HepG2 (cell line): Measurements from ENCODE around the gene CAPN9. TPM values are rescaled to one million over a fixed set of nuclear protein-coding genes. Genes with fewer than 3 reads are reported as not detected.
A peak's percentile ranks its signal among the peaks of the same experiment; 100 is the strongest.

ENCODE experiments used
- ATAC-seq: fragments of 200-7000 bp; cut with Tn5 transposase; 3 replicates; pipeline ENCODE4 v1.9.1; 2020; ENCODE audit warnings: mild to moderate bottlenecking, moderate library complexity
- BruUV-seq: library from RNA; stranded (reverse); fragments of 400-500 nt; replicated peaks from 2 replicates; lab custom pipeline; 2021; lab: Mats Ljungman, UMichigan
- CTCF ChIA-PET: fragments of 300-600 bp; formaldehyde crosslinking; extraction: SDS; loops from one replicate; lab custom pipeline; 2021; ENCODE audit warnings: low total read pairs, inconsistent platforms, low intra/inter-chr PET ratio; lab: Yijun Ruan, JAX
- POLR2A ChIA-PET: fragments of 350-600 bp; sonication (Branson Sonifier 250); formaldehyde crosslinking; loops from one replicate; lab custom pipeline; 2020; ENCODE audit warnings: antibody characterized with exemption, inconsistent platforms; lab: Yijun Ruan, JAX
- DNase-seq: peaks from one replicate; pipeline ENCODE4 v3.0.0-alpha.2; 2015; ENCODE audit warnings: low spot score
- FAIRE-seq: peaks from 3 replicates; lab custom pipeline; 2011; peaks lifted over from hg19 to GRCh38; lab: Jason Lieb, UNC
- H2AFZ ChIP-seq: one replicate; pipeline ENCODE4 v1.6.1; 2011; ENCODE audit warnings: low read length, inconsistent platforms
- H3K27ac ChIP-seq: fragments of 300-600 bp; 3 replicates; pipeline ENCODE4 v1.8.0; 2011; ENCODE audit warnings: mixed run types, mild to moderate bottlenecking, mixed read lengths, low read length, inconsistent platforms; ENCODE audit not compliant: insufficient read depth; ENCODE audit errors: extremely low read length
- H3K27me3 ChIP-seq, 2 experiments: fragments of 200-600 bp in 1 of 2; 2 replicates in 1 of 2; 3 replicates in 1 of 2; pipeline versions ENCODE4 v1.6.0 to v1.8.0; 2011; ENCODE audit warnings: low read length in 2 of 2, mild to moderate bottlenecking in 2 of 2, moderate library complexity in 2 of 2, inconsistent platforms in 1 of 2; ENCODE audit not compliant: insufficient read depth in 2 of 2, control insufficient read depth in 1 of 2
- H3K36me3 ChIP-seq, 2 experiments: fragments of 200-600 bp in 1 of 2; replicated peaks in 1 of 2; 2 replicates in 1 of 2; 3 replicates in 1 of 2; pipeline versions ENCODE4 v1.5.1 to v1.8.0; 2011; ENCODE audit warnings: low read length in 2 of 2, inconsistent platforms in 1 of 2; ENCODE audit not compliant: insufficient read depth in 2 of 2, control insufficient read depth in 1 of 2
- H3K4me1 ChIP-seq: 2 replicates; pipeline ENCODE4 v1.5.1; 2012; ENCODE audit warnings: low read length, inconsistent platforms; ENCODE audit not compliant: insufficient read depth
- H3K4me2 ChIP-seq: 2 replicates; pipeline ENCODE4 v1.6.0; 2011; ENCODE audit warnings: low read depth, low read length, inconsistent platforms
- H3K4me3 ChIP-seq, 3 experiments: fragments of 200-600 bp in 1 of 3; sonication (generic), shearing (Covaris generic) in 1 of 3; replicated peaks in 1 of 3; 2 replicates each; pipeline ENCODE4 v1.5.1; 2011 to 2016; ENCODE audit warnings: low read length in 3 of 3, inconsistent platforms in 2 of 3, low read depth in 2 of 3, mild to moderate bottlenecking in 2 of 3, control low read depth in 1 of 3, mixed read lengths in 1 of 3; ENCODE audit not compliant: insufficient read depth in 1 of 3
- H3K79me2 ChIP-seq: one replicate; pipeline ENCODE4 v1.6.1; 2011; ENCODE audit warnings: low read length, inconsistent platforms; ENCODE audit not compliant: insufficient read depth
- H3K9ac ChIP-seq: 2 replicates; pipeline ENCODE4 v1.6.0; 2011; ENCODE audit warnings: mild to moderate bottlenecking, low read depth, low read length, inconsistent platforms; ENCODE audit not compliant: insufficient read depth
- H3K9me3 ChIP-seq: 2 replicates; pipeline ENCODE4 v1.5.1; 2012; ENCODE audit warnings: mild to moderate bottlenecking, low read length
- H4K20me1 ChIP-seq: 2 replicates; pipeline ENCODE4 v1.6.0; 2011; ENCODE audit warnings: inconsistent platforms, mild to moderate bottlenecking, low read length, moderate library complexity; ENCODE audit not compliant: insufficient read depth
- ASH2L ChIP-seq: fragments of 300-600, 200-600 bp; sonication (generic); IDR thresholded peaks from 2 replicates; pipeline ENCODE4 v1.7.0; 2017; ENCODE audit warnings: low read depth, mild to moderate bottlenecking, moderate library complexity, mixed read lengths, low read length; ENCODE audit not compliant: insufficient read length
- FOSL1 ChIP-seq: sonication (generic); formaldehyde crosslinking; IDR thresholded peaks from 2 replicates; pipeline ENCODE4 v1.9.0; 2021; ENCODE audit warnings: missing genetic modification reagents, borderline replicate concordance
- FOXA3 ChIP-seq: IDR thresholded peaks from 2 replicates; pipeline ENCODE4 v1.6.1; 2016; ENCODE audit warnings: missing genetic modification reagents, missing compliant biosample characterization
- HDAC6 ChIP-seq: fragments of 200-600 bp; sonication (generic); IDR thresholded peaks from 2 replicates; pipeline ENCODE4 v1.7.0; 2017; ENCODE audit warnings: mild to moderate bottlenecking, antibody characterized with exemption, low read length, low read depth
- KDM1A ChIP-seq: IDR thresholded peaks from 2 replicates; pipeline ENCODE4 v1.6.1; 2016; ENCODE audit warnings: missing compliant biosample characterization
- MTA3 ChIP-seq: sonication (generic); formaldehyde crosslinking; IDR thresholded peaks from 2 replicates; pipeline ENCODE4 v1.4.0; 2020; ENCODE audit warnings: missing genetic modification reagents
- MZF1 ChIP-seq: sonication (generic); formaldehyde crosslinking; IDR thresholded peaks from 2 replicates; pipeline ENCODE4 v1.8.1; 2023; ENCODE audit warnings: mild to moderate bottlenecking, missing genetic modification reagents, borderline replicate concordance
- POLR2G ChIP-seq: fragments of 200-400 bp; formaldehyde crosslinking; IDR thresholded peaks from 2 replicates; pipeline ENCODE4 v1.6.1; 2018; ENCODE audit warnings: mild to moderate bottlenecking, low read depth, low read length, moderate library complexity
- SMAD3 ChIP-seq: sonication (generic); formaldehyde crosslinking; IDR thresholded peaks from 2 replicates; pipeline ENCODE4 v1.4.0; 2020; ENCODE audit warnings: missing genetic modification reagents
- SRF ChIP-seq: IDR thresholded peaks from 2 replicates; pipeline ENCODE4 v1.6.1; 2011; ENCODE audit warnings: mild to moderate bottlenecking, low read depth, low read length, moderate library complexity
- TGIF2 ChIP-seq: IDR thresholded peaks from 2 replicates; pipeline ENCODE4 v1.6.1; 2016; ENCODE audit warnings: control low read depth, missing compliant biosample characterization
- ZBTB44 ChIP-seq: sonication (generic); formaldehyde crosslinking; IDR thresholded peaks from 2 replicates; pipeline ENCODE4 v1.4.0; 2020; ENCODE audit warnings: missing genetic modification reagents
- ZNF446 ChIP-seq: sonication (generic); formaldehyde crosslinking; IDR thresholded peaks from 2 replicates; pipeline ENCODE4 v1.5.0; 2020; ENCODE audit warnings: mild to moderate bottlenecking, missing genetic modification reagents
- ZNF468 ChIP-seq: sonication (generic); formaldehyde crosslinking; IDR thresholded peaks from 2 replicates; pipeline ENCODE4 v1.8.0; 2022; ENCODE audit warnings: mild to moderate bottlenecking, moderate library complexity, missing genetic modification reagents
- ZNF543 ChIP-seq: sonication (generic); formaldehyde crosslinking; IDR thresholded peaks from 2 replicates; pipeline ENCODE4 v1.4.0; 2020; ENCODE audit warnings: mild to moderate bottlenecking, missing genetic modification reagents
- ZNF569 ChIP-seq: sonication (generic); formaldehyde crosslinking; IDR thresholded peaks from 2 replicates; pipeline ENCODE4 v1.5.0; 2020; ENCODE audit warnings: mild to moderate bottlenecking, missing genetic modification reagents, moderate library complexity, borderline replicate concordance
- ZNF660 ChIP-seq: sonication (generic); formaldehyde crosslinking; IDR thresholded peaks from 2 replicates; pipeline ENCODE4 v1.5.1; 2020; ENCODE audit warnings: mild to moderate bottlenecking, low read depth, missing genetic modification reagents, borderline replicate concordance
- ZSCAN21 ChIP-seq: sonication (generic); formaldehyde crosslinking; IDR thresholded peaks from 2 replicates; pipeline ENCODE4 v1.8.0; 2022; ENCODE audit warnings: mild to moderate bottlenecking, missing genetic modification reagents, moderate library complexity, borderline replicate concordance
- WGBS: methylation state at CpG from one replicate; pipeline ENCODE4 v1.1.6; 2017; ENCODE audit warnings: low lambda C conversion rate; 5-methylcytosine and 5-hydroxymethylcytosine counted together
- in situ Hi-C: cut with HindIII; loops from 2 replicates; pipeline ENCODE4 v1.10.0; 2017; ENCODE audit warnings: low pct_unique_long_range_greater_than_20kb; ENCODE audit not compliant: extremely low pct_ligation_motif_present
- intact Hi-C: fragments of 100-400 bp; cut with micrococcal nuclease; formaldehyde crosslinking; loops from one replicate; pipeline ENCODE4 v1.10.0; 2022; ENCODE audit not compliant: unreplicated experiment
- polyA plus RNA-seq, 8 experiments: library from polyadenylated mRNA; depleted of rRNA in 3 of 8; stranded (reverse) in 7 of 8; unstranded in 1 of 8; fragments of >200 nt; fragmentation: Illumina TruSeq in 4 of 8; extraction: Trizol in 4 of 8; gene quantifications; 2 replicates each; pipeline versions ENCODE4 v1.2.1 to v1.2.3, GENCODE V29; 2011 to 2016; ENCODE audit warnings: low read depth in 4 of 8, missing spikeins in 1 of 8, mixed read lengths in 1 of 8; ENCODE audit not compliant: insufficient read depth in 1 of 8
- total RNA-seq, 5 experiments: library from RNA; depleted of rRNA; stranded (reverse); fragments of >200 nt; fragmentation: Illumina TruSeq; extraction: Trizol; gene quantifications; 2 replicates each; pipeline ENCODE4 v1.2.3, GENCODE V29; 2016; ENCODE audit warnings: low read depth in 1 of 5
- TF ChIP-seq, protein P1 (sequence below): sonication (generic); formaldehyde crosslinking; IDR thresholded peaks from 2 replicates; pipeline ENCODE4 v1.4.0; 2020; ENCODE audit warnings: mild to moderate bottlenecking, low read depth, missing genetic modification reagents
- TF ChIP-seq, protein P2 (sequence below), 2 experiments: sonication (generic) in 1 of 2; formaldehyde crosslinking in 1 of 2; IDR thresholded peaks; 2 replicates each; pipeline versions ENCODE4 v1.4.0 to v1.6.1; 2018 to 2020; ENCODE audit warnings: missing genetic modification reagents in 2 of 2, borderline replicate concordance in 1 of 2, low read depth in 1 of 2, mild to moderate bottlenecking in 1 of 2, missing biosample characterization in 1 of 2

CAPN9 gene
- total and polyA plus RNA-seq, 2 of the 13 experiments (the other 11 are each of a cell fraction or from before 2014, with no cell fraction given) = 0.04 to 0.31 TPM

DNA sequence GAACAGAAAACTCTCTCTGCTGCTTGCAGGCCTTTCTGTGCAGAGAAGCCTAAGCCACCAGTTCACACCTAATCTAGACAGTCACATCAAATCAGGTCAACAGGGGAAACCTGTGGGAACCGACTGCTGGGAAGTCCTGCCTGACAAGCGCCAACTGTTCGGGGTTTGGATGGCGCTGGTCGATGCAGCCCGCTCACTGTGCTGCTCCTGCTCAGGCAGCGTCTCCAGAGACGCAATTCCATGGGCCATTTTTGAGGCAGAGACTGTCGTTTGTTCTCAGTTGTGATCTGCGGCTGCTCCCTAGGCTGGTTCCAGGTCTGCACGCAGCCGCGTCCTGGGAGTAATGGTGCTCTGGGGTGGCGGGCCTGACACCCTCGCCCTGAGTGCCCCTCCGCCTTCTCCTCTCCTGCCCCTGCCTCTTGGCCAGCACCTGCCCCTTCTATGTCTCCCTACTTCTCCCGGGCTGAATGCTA, 34.7 kb upstream of the CAPN9 start (continued):
- TF ChIP-seq SRF = no peak
- peak; percentile 18 for TF ChIP-seq ASH2L

DNA sequence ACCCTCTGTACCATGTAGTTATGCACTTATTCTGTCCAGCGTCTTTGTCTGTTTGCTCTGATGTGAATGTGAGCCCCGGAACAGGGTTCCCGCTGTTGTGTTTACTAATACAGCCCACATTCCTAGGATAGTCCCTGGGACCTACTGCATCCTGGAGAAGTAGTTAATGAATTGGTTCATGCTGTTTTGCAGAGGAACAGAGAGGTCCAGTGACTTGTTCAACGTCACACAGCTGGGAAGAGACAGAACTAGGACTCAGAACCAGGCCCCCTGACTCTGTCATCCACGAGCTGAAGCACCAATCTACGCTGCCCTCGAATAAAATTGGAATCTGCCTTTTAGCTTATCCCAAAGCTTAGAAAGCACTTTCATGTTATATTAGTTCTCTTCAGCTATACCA, 34.0 kb upstream of the CAPN9 start:
- no peak overlapping the region for H2AFZ ChIP-seq
- FAIRE-seq (no peak), ATAC-seq (no peak), DNase-seq (no peak)
- BruUV-seq = no TSS peak
- intact Hi-C loops (loop anchor here (5.0 to 10.0 kb wide), 2 partner anchors 39 to 262 kb away; partner anchors contain the start of genes ARV1 and TTC13), in situ Hi-C loops (no loop called here)
- peak overlapping the region; percentile 83 to 92 (median 90) for H3K4me3 ChIP-seq
- H3K27me3 ChIP-seq = peaks cover 0 to 2% of the 10 kb centered on the region in 2 experiments; a peak in 1 of 5 replicates
- peaks cover 60% of the 10 kb centered on the region for H3K79me2 ChIP-seq
- WGBS = 0% methylated on average over 5 of the region's 7 CpGs
- no peaks in the 10 kb centered on the region for H3K9me3 ChIP-seq
- peaks cover 64% of the 10 kb centered on the region for H3K4me1 ChIP-seq
- H3K4me2 ChIP-seq = peak overlapping the region; percentile 97
- peaks cover 52% of the 10 kb centered on the region for H4K20me1 ChIP-seq
- peak overlapping the region; percentile 91 for H3K9ac ChIP-seq
- ChIA-PET CTCF (no interaction called here), POLR2A (interaction anchor here (1.3 to 7.9 kb wide), 12 partner anchors 10 to 72 kb away, joined by 3 to 110 read pairs (median 16); partner anchors contain the start of genes CAPN9 and COG2)
- peaks cover 7 to 22% of the 10 kb centered on the region in 2 experiments for H3K36me3 ChIP-seq
- peak overlapping the region; percentile 93 for H3K27ac ChIP-seq
- TF ChIP-seq SMAD3 (CRISPR knock-in tag) = no peak
- no peak for TF ChIP-seq ZBTB44 (CRISPR knock-in tag)
- no peak for TF ChIP-seq FOSL1 (CRISPR knock-in tag)
- TF ChIP-seq POLR2G = 0 out of 2 replicates have a peak, but pooled peaks have one; percentile 6
- no peak for TF ChIP-seq HDAC6
- TF ChIP-seq ZNF660 (CRISPR knock-in tag) = no peak
- no peak for TF ChIP-seq ZNF569 (CRISPR knock-in tag)
- TF ChIP-seq TGIF2 (CRISPR knock-in tag) = no peak; the same call in 1 of the 2 replicates
- TF ChIP-seq, protein P1, sequence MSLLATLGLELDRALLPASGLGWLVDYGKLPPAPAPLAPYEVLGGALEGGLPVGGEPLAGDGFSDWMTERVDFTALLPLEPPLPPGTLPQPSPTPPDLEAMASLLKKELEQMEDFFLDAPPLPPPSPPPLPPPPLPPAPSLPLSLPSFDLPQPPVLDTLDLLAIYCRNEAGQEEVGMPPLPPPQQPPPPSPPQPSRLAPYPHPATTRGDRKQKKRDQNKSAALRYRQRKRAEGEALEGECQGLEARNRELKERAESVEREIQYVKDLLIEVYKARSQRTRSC (CRISPR knock-in tag) = no peak
- TF ChIP-seq ZNF468 = no peak
- no peak for TF ChIP-seq MTA3 (CRISPR knock-in tag)
- no peak for TF ChIP-seq MZF1 (CRISPR knock-in tag)
- no peak for TF ChIP-seq ZNF446 (CRISPR knock-in tag)
- no peak for TF ChIP-seq ZSCAN21 (CRISPR knock-in tag)
- 0 out of 2 replicates have a peak, but pooled peaks have one; percentile 6 for TF ChIP-seq ZNF543 (CRISPR knock-in tag)
- TF ChIP-seq KDM1A (CRISPR knock-in tag) = peak; percentile 39; the same call in 1 of the 2 replicates
- TF ChIP-seq, protein P2, sequence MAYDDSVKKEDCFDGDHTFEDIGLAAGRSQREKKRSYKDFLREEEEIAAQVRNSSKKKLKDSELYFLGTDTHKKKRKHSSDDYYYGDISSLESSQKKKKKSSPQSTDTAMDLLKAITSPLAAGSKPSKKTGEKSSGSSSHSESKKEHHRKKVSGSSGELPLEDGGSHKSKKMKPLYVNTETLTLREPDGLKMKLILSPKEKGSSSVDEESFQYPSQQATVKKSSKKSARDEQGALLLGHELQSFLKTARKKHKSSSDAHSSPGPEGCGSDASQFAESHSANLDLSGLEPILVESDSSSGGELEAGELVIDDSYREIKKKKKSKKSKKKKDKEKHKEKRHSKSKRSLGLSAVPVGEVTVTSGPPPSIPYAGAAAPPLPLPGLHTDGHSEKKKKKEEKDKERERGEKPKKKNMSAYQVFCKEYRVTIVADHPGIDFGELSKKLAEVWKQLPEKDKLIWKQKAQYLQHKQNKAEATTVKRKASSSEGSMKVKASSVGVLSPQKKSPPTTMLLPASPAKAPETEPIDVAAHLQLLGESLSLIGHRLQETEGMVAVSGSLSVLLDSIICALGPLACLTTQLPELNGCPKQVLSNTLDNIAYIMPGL (CRISPR knock-in tag; IDR thresholded peaks at IDR 0.05; ENCODE audit: borderline replicate concordance in 1 of 2, low read depth in 1 of 2) = 0 out of 4 replicates have a peak, but pooled peaks of 1 of the 2 experiments have one; percentile 14
- no peak for TF ChIP-seq FOXA3 (CRISPR knock-in tag)
